ENCODE data around the gene DPPA2. TPM values are rescaled to one million over a fixed set of nuclear protein-coding genes. Genes with fewer than 3 reads are reported as not detected.
"Not testable (repeated sequence)": the region's sequence is repeated elsewhere in the genome, so short reads cannot be mapped to it uniquely, and the experiment has no call there.

The DPPA2 gene, protein sequence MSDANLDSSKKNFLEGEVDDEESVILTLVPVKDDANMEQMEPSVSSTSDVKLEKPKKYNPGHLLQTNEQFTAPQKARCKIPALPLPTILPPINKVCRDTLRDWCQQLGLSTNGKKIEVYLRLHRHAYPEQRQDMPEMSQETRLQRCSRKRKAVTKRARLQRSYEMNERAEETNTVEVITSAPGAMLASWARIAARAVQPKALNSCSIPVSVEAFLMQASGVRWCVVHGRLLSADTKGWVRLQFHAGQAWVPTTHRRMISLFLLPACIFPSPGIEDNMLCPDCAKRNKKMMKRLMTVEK
- polyA plus RNA-seq (2013, experiment 1 of 2; ENCODE audit: insufficient read length) = not detected
- polyA plus RNA-seq (2013, experiment 2 of 2; ENCODE audit: insufficient read length) = not detected

DNA sequence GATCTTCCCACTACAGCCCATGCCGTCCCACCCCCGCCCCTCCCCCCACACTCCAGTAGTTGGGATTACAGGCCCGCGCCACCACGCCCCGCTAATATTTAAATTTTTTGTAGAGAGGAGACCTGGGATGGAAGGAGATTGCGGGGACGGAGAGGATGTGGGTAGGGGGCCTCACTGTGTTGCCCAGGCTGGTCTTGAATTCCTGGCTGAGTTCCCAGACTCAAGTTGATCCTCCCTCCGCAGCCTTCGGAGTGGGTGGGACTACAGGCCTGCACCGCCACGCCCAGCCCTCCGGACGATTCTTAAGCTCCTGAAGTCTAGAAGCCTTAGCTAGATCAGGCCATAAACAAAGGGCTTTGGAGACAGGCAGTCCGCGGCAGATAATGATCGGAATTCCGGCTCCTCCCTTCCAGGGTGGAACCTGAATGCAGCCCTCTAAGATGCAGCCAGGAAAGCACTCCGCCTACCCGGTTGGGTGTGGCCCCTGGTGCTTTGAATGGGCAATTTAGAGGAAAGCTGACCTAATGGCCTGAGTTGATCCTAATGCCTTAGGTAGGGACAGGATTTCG, at the start of gene DPPA2:
DPPA2 (minus strand) TSS at position 356 of the 569 bp plus-strand sequence. CDS start 1,975 bp downstream, outside the sequence.
- no peak for DNase-seq

DNA sequence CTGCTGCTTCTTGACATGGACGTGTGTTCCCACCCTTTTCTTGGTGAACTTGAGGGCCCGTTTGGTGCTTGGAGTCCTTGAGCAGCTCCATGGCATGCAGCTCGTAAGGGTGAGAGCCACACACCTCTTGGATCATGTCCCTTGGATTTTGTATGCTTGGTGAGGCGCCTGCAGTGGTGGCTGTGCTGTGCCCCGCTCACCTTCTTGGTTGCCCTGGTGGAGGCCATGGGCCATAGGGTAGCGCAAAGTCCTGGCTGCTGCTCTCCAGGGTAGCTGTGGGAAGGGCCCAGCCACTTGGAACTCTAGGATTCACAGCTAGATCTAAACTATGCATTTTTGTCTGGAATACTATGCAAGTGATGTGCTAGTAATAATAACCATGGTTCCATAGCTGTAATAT, 47.8 kb upstream of the DPPA2 start:
- DNase-seq = no peak

DNA sequence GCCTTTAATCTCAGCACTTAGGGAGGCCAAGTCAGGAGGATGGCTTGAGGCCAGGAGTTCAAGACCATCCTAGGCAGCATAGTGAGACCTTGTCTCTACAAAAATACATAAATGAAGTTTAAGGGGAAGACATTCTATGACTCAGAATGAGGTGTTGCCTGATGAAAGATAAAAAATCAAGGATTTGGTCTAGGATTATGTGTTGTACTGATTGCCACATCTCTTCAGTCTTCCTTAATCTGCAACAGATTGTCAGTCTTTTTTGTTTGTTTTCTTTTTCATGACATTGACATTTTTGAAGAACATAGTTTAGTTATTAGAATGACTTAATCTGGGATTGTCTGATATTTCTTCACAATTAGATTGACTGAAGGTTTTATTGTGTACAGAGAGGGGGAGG, 47.3 kb upstream of the DPPA2 start:
- DNase-seq = no peak

DNA sequence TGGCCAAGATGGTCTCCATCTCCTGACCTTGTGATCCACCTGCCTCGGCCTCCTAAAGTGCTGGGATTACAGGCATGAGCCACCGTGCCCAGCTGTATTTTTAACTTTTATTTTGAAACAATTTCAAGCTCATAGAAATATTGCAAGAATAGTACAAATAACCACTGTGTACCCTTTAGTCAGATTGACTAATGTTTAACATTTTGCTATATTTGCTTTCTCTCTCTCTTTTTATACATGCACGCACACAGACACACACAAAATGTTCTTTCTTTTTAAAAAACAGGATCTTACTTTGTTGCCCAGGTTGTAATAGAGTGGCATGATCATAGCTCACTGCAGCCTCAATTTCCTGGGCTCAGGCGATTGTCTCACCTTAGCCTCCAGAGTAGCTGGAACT, 46.5 kb upstream of the DPPA2 start:
- no peak for DNase-seq

DNA sequence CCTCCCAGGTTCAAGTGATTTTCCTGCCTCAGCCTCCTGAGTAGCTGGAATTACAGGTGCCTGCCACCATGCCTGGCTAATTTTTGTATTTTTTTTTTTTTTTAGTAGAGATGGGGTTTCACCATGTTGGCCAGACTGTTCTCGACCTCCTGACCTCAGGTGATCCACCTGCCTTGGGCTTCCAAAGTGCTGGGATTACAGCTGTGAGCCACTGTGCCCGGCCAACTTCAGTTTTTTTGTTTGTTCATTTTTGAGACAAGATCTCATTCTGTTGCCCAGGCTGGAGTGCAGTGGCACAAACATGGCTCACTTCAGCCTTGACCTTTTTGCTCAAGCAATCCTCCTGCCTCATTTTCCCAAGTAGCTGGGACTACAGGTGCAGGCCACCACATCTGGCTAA, 42.5 kb upstream of the DPPA2 start:
- not testable (repeated sequence) for DNase-seq

DNA sequence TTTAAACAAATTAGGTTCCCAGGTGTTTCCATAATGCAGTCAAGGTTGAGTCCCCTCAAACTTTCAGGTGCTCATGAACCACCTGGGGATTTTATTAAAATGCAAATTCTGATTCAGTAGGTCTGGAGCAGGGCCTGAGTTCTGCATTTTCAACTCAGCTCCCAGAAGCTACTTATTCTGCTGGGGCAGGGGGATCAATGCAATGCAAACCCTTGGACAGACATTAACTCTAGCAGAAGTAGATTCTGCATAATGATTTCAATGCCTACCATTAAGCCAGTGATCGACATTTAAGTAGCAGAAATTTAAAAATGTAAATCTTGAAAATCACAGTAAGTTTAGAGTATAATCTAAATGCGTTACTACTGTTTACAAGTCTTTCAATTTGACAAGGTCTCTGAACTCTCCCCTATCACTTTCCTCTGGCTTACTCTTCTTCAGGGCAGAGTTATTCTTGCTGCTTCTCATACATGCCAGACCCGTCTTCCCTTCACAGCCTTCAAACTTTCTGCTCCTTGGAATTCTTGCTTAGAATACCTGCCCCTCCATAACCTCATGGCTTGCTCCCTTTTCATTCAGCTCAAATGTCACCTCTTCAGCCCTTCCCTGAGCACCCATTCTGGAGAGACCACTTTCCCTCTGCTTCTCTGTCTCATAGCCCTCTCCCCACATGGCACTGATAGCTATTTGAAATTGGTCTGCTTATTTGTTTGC, 40.3 kb upstream of the DPPA2 start:
- DNase-seq = no peak

DNA sequence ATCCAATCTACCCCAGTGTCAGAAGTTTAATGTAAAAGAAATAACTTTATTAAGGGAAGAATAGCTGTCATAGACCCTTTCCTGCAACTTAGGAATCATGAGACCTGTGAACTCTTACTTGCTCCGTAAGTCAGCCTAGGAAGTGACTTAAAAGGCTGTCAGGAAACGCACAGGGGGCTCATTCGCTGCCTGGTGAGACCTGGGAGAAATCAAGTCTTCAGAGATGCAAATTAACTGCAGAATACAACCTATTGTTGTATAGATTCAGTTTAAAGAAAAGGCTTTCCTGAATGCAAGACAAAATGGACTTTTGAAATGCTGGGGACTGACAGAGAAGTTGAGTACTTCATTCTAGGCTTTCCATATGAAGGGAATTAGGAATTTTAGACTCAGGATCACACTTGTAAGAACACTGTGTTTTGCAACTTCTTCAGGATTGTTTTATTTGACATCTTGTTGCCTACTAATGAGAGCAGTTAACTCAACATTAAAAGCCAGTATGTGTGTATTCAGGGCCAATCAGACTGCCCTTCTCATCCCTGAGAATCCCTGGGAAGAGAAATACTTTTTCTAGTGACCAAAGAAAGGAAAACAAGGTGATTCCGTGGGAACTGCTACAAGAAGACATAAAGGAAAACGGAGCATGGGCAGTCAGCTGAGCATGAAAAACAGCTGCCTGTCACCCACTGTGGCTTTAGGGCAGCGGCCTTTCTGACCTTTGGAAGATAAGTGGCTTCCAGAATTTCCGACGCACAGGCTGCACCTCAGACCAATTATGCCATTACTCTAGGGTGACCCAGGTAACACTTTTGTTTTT, 39.5 kb upstream of the DPPA2 start:
- DNase-seq = no peak

DNA sequence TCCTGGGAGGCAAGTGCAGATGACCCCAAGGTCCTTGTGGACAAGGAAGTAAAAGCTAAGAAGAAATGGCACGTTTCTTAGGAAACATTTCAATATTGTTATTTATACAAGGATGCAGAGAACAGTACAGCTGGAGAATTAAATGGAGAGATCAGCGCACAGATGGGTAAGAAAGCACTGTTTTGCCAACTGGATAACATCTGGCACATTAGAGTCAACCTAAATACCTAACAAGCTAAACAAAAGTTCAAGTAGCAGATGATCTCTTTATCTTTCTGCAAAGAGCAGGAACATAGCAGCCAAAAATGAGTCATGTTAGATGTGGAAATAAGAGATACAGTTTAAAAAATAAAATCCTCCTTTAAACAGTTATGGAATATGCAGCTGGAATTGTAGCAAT, 36.7 kb upstream of the DPPA2 start:
- DNase-seq = no peak

DNA sequence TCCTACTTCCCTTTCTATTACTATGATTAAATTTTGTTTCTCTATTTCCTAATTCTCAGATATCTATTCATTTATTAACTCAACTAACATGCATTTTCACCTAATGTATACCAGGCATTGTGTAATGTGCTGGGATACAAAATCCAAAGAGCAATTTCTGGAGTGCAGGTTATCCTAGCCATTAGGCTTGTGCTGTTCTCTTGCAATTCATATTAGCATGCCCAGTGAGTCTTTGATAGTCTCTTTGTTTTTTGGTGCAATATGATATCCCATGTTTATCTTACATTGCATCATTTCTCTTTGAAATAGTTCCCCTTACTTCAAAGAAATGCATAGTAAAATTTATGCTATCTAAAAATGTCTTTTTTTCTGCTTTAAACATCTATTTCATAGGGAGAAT, 34.9 kb upstream of the DPPA2 start:
- DNase-seq = no peak

DNA sequence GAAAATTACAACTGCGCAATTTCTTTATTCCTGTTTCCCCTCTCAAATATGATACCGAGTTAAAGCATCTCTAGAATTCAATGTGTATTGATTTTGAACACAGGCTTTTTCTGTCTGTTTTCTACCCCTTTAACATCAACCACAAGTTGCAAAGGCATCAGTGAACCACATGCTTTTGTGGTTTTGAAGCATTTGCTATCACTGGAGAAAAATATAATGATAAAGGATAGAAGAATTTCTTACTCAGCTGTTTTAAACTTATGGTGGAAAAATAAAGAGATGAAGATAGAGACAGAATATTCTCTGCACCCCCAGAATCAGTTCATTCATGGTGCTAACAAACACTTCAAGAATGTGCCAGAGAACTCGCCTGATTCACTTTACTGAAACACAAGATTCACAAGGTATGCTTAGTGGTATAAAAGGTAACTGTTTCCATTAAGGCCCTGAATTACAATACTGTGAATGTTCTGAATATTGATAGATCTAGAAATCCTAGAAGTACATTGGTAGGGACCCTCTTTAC, 30.5 kb upstream of the DPPA2 start:
- peak; percentile 26 for DNase-seq

DNA sequence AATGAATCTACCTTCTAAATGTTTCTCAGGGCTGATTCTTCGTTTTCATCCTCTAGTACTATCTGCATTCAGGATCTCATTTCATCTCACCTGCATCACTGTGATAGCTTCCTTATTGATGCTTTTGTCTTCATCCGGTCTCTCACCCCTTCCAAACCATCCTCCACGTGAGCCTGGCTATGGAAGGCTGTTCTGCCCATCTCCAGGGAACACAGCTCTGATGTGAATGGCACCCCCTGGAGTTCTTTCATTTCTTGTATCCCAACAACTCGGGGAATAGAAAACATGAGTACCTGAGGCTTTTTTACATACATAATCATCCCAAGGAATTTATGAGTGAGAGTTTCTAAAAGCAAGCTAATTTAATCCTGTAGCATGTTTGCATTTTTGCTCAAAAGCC, 29.8 kb upstream of the DPPA2 start:
- DNase-seq = no peak

DNA sequence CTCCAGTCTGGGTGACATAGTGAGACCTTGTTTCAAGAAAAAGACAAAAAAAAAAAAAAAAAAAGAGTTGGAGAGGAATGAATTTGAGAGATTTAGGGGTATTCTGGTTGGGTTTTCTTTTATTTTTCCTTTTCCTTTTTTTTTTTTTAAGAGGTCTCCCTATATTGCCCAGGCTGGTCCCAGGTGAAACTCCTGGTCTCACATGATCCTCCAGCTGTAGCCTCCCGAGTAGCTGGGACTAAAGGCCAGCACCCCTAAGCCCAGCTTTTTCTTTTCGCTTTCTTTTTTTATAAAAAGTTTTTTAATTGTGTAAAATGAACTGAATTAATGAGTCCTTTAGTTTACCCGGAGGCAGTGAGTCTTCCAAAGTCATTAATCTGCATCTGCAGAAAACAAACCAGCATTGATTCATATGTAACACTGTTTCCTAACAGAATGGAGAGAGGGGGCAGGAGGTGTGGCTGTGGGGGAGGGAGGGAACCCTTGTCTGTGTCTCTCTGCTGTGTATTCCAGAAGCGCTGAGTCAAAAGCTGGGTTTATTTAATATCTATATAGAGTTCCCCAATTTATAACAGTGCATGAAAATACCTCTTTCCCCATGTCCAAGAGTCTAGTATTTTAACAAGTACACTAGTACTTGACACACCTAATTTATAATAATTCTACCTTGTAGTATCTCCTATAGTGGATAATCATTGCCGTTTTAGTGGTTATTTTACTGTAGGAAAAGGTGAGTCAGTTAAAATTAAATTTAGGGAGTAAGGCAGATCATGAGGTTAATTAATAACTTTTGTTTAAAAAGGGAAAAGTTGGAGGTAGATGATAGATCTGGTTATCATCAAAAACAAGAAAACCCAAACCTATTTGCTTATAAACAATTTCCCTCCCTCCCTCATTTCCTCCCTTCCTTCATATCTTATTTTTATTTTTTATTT, 23.7 kb upstream of the DPPA2 start:
- no peak for DNase-seq

DNA sequence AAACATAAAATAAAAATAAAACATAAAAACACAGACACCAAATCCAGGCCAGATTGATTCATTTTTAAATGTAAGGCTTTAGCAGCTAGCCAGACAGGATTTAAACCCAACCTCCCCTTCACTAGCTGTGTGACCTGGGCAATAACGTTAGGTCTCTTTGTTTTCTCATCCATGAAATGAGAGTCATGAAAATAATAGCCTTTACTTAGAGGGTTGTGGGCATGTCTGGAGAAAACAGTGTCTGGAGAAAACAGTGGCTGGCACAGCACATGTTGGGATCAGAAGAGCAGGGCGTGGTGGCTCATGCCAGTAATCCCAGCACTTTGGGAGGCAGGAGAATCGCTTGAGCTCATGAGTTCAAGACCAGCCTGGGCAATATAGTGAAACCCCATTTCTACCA, 22.9 kb upstream of the DPPA2 start:
- no peak for DNase-seq

DNA sequence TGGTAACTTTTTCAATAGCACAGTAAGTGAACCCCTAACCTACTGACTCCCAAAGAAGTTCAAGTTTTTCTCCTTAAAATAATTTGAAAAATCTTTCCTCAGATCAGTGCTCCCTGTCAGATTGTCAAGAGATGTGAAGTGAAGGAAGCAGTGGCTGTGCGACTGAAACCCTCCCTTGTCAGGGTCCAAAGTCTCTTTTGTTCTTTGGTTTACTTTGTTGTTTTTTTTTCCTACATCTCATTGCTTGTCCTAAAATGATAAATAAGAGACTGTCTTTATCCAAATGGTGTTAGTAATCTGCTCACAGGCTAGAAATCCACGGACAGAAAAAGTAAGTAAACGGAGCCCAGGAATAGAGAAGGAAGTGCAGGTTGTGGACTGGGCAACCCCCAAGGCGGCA, 22.0 kb upstream of the DPPA2 start:
- no peak for DNase-seq

DNA sequence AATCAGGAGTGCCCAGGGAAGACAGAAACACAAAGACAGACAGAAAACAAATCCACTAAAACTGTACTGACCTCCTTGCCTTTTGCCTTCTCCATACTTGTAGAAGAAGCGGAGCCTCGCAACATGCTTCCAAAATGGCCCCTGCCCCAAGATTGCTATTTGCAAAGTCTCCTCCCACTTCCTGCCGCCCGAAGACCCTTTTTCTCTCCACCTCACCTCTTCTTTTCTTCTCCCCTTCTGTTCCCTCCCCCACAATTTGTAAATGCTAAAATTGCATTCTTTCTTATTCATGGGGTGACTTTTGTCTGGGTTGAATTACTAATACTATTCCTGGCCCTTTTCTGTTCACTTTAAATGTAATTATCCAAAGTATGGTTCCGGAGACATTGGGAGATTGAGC, 21.1 kb upstream of the DPPA2 start, which contains the start of gene DPPA4:
DPPA4 (minus strand) TSS at position 154 of the 400 bp plus-strand sequence; CDS start at position 125, 29 bp downstream.
- DNase-seq = no peak

DNA sequence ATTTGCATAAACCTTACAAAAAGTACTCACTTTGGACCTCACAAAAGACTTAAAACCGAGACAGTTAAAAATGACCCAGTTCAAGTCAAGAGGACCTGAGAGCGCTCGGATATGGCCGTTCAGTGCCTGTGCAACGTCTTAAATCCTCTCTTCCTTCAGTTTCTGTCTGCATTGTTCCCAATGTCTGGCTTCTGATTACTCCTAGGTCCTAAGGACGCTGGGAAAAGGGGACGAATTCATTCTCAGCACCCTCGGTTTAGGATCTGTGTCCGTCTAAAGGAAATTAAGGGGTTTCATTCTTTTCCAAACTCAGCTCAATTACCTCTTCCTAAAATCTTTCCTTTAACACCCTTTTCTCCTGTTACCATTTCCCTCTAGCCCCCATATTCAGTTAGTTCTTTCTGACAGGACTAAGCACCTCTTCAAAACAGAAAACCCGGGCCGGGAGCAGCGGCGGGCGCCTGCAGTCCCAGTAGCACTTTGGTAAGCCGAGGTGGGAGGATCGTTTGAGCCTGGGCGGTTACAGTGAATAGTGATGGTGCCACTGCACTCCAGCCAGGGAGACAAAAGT, 20.1 kb upstream of the DPPA2 start:
- DNase-seq = peak; percentile 38

DNA sequence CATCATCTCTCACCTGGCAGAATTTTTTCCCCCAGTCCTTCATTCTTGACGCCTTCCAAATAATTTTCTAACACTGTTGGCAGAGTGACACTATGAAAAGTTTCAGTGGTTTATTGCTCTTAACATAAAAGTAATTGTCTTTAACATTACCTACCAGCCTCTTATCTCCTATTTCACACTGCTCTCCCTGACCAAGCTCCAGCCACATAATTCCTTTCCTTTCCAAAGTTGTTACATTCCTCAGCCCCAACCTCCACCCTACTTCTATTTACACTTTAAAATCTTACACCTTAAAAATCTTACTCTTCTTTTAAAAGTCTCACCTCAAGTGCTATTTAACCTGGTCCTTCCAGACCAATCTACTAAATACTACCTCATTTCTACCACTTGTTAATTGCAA, 18.3 kb upstream of the DPPA2 start:
- no peak for DNase-seq

DNA sequence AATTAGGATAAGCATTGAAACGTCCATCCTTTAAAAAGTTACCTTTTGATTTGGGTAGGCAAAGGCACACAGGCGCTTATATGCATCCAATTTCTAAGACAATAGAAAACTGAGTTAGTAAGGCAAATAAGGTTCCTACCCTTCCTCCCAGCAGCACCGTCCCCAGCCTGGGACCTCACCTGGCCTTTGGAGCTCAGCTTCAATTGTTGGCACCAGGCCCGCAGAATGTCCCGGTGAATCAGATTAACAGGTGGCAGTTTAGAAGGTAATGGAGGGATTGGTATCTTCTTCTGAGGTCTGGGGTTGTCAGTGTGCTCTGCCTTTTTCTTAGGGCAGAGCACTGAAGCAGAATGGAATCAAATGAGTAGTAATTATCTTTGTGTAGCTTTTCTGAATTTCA, 15.4 kb upstream of the DPPA2 start:
- DNase-seq = no peak

DNA sequence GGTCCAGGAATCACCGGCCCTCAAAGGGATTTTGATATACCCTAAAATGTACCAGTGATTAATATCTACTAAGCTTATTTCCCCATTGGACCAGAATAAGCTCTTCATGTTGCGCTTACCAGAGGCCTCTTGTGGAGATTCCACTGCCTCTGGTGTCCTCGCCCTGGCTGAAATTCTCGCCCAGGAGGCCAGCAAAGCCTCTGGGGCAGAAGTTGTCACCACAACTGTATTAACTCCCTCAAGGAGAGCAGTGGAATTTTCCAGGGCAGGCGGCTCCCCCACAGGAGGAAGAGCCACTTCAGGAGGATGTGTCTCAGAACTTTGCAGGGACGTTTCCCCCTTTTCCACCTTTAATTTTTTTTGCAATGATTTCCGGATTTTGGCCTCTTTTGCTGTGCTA, 14.1 kb upstream of the DPPA2 start:
- no peak for DNase-seq

DNA sequence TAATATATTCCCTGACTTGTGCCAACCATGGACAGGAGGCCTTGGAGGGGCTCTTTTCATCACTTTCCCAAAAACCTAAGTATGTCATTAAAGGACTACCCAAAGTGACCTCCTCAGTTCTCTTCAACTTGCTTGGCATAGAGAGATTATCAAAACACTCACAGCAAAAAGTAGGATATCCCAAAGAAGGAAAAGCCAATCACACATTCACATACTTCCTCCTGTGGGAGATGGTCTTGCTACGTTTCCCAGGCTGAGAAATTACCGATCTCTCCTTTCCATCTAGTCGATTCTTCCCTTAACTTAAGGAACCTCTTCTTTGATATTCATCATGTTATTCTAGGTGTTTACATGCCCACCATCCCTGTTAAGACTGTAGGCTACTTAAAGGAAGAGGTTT, 11.9 kb upstream of the DPPA2 start:
- DNase-seq = no peak

DNA sequence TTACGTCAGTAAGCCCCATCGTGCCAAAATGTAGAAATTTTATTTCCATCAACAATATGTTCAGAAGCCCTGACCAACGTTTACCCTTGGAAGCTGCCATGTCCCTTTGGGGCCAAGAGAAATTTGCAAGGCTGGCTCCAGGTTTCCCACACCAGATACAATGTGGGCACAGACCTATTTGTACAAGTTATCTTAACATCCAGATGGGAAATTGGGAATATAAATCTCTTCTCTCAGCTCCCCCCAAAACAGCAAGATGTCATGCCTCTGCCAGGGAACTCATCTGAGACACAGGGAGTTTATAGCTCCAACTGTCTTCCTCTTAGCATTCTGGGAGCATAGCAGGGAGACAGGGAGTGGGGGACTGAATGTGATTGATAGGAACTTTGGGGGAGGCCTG, 9.3 kb upstream of the DPPA2 start:
- no peak for DNase-seq

Measured in fibroblast of skin of scalp (primary cell).